22Rv1 (cell line): ENCODE measurements around the gene ALDH4A1.

Source experiments
- ZFX ChIP-seq: fragments of 450-650 bp; IDR thresholded peaks from 2 replicates; pipeline ENCODE4 v1.6.1; 2017; ENCODE audit warnings: antibody characterized with exemption, borderline replicate concordance
- TF ChIP-seq, protein P1 (sequence below): fragments of 450-650 bp; IDR thresholded peaks from 2 replicates; pipeline ENCODE4 v1.5.1; 2017; ENCODE audit warnings: mild to moderate bottlenecking

DNA sequence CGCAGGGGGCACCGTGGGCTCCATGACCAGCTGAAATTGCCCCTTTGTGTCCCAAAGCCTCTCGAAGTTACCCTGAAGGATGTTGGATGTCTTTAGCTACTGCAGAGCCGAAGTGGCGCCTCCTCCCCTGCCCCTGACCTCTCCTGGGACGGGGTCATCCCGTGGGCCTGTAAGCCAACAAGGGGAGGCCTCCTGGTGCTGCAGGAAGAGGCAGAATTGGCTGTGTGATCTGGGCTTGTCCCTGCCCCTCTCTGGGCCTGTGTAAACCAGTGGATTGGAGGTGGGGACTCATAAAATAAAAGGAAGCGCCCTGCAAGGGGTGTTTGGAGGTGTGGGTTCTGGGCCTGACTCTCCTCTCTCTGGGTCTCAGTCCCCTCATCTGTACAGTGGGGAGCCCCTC lies 40.8 kb downstream of the ALDH4A1 start:
- TF ChIP-seq, protein P1, sequence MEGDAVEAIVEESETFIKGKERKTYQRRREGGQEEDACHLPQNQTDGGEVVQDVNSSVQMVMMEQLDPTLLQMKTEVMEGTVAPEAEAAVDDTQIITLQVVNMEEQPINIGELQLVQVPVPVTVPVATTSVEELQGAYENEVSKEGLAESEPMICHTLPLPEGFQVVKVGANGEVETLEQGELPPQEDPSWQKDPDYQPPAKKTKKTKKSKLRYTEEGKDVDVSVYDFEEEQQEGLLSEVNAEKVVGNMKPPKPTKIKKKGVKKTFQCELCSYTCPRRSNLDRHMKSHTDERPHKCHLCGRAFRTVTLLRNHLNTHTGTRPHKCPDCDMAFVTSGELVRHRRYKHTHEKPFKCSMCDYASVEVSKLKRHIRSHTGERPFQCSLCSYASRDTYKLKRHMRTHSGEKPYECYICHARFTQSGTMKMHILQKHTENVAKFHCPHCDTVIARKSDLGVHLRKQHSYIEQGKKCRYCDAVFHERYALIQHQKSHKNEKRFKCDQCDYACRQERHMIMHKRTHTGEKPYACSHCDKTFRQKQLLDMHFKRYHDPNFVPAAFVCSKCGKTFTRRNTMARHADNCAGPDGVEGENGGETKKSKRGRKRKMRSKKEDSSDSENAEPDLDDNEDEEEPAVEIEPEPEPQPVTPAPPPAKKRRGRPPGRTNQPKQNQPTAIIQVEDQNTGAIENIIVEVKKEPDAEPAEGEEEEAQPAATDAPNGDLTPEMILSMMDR = no peak
- no peak for TF ChIP-seq ZFX
